Astrocyte (in vitro differentiated cells and primary cell): Measurements from ENCODE around the gene FKRP.

ENCODE experiments used
- CTCF ChIP-seq: IDR thresholded peaks from 2 replicates; pipeline ENCODE4 v1.5.1; 2011; ENCODE audit warnings: low read depth, mild to moderate bottlenecking, inconsistent platforms, low read length, moderate library complexity; ENCODE audit not compliant: insufficient read depth
- EZH2 ChIP-seq: IDR thresholded peaks from 2 replicates; pipeline ENCODE4 v1.6.1; 2012; ENCODE audit warnings: mild to moderate bottlenecking, low read length, inconsistent platforms; ENCODE audit not compliant: insufficient read depth

- TF ChIP-seq CTCF = no peak
- TF ChIP-seq EZH2 = no peak
Observed at GRCh38 chr19:46776927-46777911, 31.4 kb downstream of the FKRP start.
